Activated CD8-positive, alpha-beta T cell treated with anti-CD3 and anti-CD28 coated beads for 36 hours (primary cell): ENCODE data around the gene IKBKE. TPM values are rescaled to one million over a fixed set of nuclear protein-coding genes. Genes with fewer than 3 reads are reported as not detected.

Experiments used
- ATAC-seq: fragments of 200-7000 bp; cut with Tn5 transposase; one replicate; pipeline ENCODE4 v1.10.0; 2021; ENCODE audit warnings: mild to moderate bottlenecking, moderate library complexity
- CTCF ChIA-PET: fragments of 350-600 bp; sonication (Branson Sonifier 250); formaldehyde crosslinking; loops from one replicate; lab custom pipeline; 2021; ENCODE audit warnings: antibody characterized with exemption; lab: Charles Lee
- POLR2A ChIA-PET: fragments of 350-600 bp; sonication (Branson Sonifier 250); formaldehyde crosslinking; loops from one replicate; lab custom pipeline; 2021; ENCODE audit warnings: antibody characterized with exemption; lab: Charles Lee
- DNase-seq: peaks from one replicate; pipeline ENCODE4 v3.0.0-alpha.2; 2020
- H3K27ac Mint-ChIP-seq: one replicate; pipeline ENCODE4 v1.8.0; 2021; ENCODE audit warnings: mild to moderate bottlenecking, mixed read lengths
- H3K27me3 Mint-ChIP-seq: one replicate; pipeline ENCODE4 v1.8.0; 2021; ENCODE audit warnings: mixed read lengths
- H3K36me3 Mint-ChIP-seq: one replicate; pipeline ENCODE4 v1.8.0; 2021; ENCODE audit warnings: low read depth, mixed read lengths
- H3K4me1 Mint-ChIP-seq: one replicate; pipeline ENCODE4 v1.8.0; 2021; ENCODE audit warnings: low read depth, mixed read lengths
- H3K4me3 Mint-ChIP-seq: one replicate; pipeline ENCODE4 v1.8.0; 2021; ENCODE audit warnings: mild to moderate bottlenecking, moderate library complexity, mixed read lengths
- H3K9me3 Mint-ChIP-seq: one replicate; pipeline ENCODE4 v1.8.0; 2021; ENCODE audit warnings: mixed read lengths
- intact Hi-C: fragments of 100-400 bp; cut with micrococcal nuclease; formaldehyde crosslinking; loops from one replicate; pipeline ENCODE4 v1.10.0; 2022
- total RNA-seq, 2 experiments: library from RNA; stranded (reverse); gene quantifications; one replicate each; pipeline ENCODE4 v1.2.3, GENCODE V29; 2021
- TF ChIP-seq, protein P1 (sequence below): fragments of 200-600 bp; IDR thresholded peaks from one replicate; pipeline ENCODE4 v1.8.0; 2022; ENCODE audit warnings: antibody characterized with exemption, mild to moderate bottlenecking

Gene IKBKE
- total RNA-seq, 2 experiments from 2014 or later: 14.3 to 14.9 TPM

DNA sequence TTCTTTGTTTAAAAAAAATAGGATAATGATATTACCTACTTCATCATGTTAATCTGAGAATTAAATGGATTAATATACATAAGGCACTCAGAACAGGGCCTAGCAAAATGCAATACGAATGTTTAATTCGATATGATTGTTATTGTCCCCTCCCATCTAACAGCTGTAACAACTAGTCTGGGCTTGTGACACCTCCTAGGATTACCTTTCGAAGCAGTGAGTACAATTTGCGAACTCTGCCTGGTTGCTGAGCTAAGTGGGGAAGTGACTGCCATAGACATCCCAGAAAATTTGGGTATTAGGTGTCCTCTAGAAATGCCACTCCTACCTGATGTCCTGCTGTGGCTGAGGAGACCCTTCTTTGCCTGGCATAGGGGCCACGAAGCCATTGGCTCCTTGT lies 40.1 kb downstream of the IKBKE start:
- intact Hi-C loops: no loop called here

GRCh38 chr1:206511362-206512057 lies 41.2 kb downstream of the IKBKE start:
- Mint-ChIP-seq H3K4me3 (no peak overlapping the region), H3K9me3 (no peaks in the 10 kb centered on the region)

More for the DNA sequence above, 40.1 kb downstream of the IKBKE start:
- Mint-ChIP-seq H3K27ac (no peak overlapping the region), H3K9me3 (no peaks in the 10 kb centered on the region), H3K36me3 (no peaks in the 10 kb centered on the region), H3K4me3 (no peak overlapping the region), H3K27me3 (peaks cover 26% of the 10 kb centered on the region), H3K4me1 (peaks cover 23% of the 10 kb centered on the region)
- ChIA-PET CTCF (interaction anchor here (1.0 kb wide), 1 partner anchor 35 kb away, joined by 3 read pairs; no protein-coding TSS in a partner anchor), POLR2A (no interaction called here)
- TF ChIP-seq, protein P1, sequence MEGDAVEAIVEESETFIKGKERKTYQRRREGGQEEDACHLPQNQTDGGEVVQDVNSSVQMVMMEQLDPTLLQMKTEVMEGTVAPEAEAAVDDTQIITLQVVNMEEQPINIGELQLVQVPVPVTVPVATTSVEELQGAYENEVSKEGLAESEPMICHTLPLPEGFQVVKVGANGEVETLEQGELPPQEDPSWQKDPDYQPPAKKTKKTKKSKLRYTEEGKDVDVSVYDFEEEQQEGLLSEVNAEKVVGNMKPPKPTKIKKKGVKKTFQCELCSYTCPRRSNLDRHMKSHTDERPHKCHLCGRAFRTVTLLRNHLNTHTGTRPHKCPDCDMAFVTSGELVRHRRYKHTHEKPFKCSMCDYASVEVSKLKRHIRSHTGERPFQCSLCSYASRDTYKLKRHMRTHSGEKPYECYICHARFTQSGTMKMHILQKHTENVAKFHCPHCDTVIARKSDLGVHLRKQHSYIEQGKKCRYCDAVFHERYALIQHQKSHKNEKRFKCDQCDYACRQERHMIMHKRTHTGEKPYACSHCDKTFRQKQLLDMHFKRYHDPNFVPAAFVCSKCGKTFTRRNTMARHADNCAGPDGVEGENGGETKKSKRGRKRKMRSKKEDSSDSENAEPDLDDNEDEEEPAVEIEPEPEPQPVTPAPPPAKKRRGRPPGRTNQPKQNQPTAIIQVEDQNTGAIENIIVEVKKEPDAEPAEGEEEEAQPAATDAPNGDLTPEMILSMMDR: no peak
- ATAC-seq: no peak
- no peak for DNase-seq

GRCh38 chr1:206512058-206512850 lies 42.0 kb downstream of the IKBKE start:
- Mint-ChIP-seq H3K4me1 (peaks cover 17% of the 10 kb centered on the region), H3K27me3 (peaks cover 25% of the 10 kb centered on the region), H3K36me3 (no peaks in the 10 kb centered on the region), H3K4me3 (no peak overlapping the region), H3K9me3 (no peaks in the 10 kb centered on the region), H3K27ac (no peak overlapping the region)
- POLR2A ChIA-PET: no interaction called here
- TF ChIP-seq, protein P1: no peak
- intact Hi-C loops: no loop called here
- CTCF ChIA-PET: interaction anchor here (0.9 kb wide), 1 partner anchor 152 kb away, joined by 3 read pairs; no protein-coding TSS in a partner anchor
- DNase-seq (no peak), ATAC-seq (no peak)

More at GRCh38 chr1:206511362-206512057, 41.2 kb downstream of the IKBKE start:
- Mint-ChIP-seq H3K36me3 (no peaks in the 10 kb centered on the region), H3K27me3 (peaks cover 25% of the 10 kb centered on the region), H3K27ac (no peak overlapping the region), H3K4me1 (peaks cover 19% of the 10 kb centered on the region)
- TF ChIP-seq, protein P1: no peak
- intact Hi-C loops: no loop called here
- CTCF ChIA-PET: no interaction called here
- DNase-seq (no peak), ATAC-seq (no peak)
- POLR2A ChIA-PET: no interaction called here

- intact Hi-C loops: no loop called here
- DNase-seq: no peak
- Mint-ChIP-seq H3K27ac (no peak overlapping the region), H3K4me1 (peaks cover 17% of the 10 kb centered on the region), H3K27me3 (peaks cover 25% of the 10 kb centered on the region), H3K36me3 (no peaks in the 10 kb centered on the region), H3K9me3 (no peaks in the 10 kb centered on the region), H3K4me3 (no peak overlapping the region)
- ChIA-PET POLR2A (interaction anchor here (0.6 kb wide), 1 partner anchor 66 kb away, joined by 3 read pairs; no protein-coding TSS in a partner anchor), CTCF (interaction anchor here (0.9 kb wide), 1 partner anchor 151 kb away, joined by 3 read pairs; no protein-coding TSS in a partner anchor)
- ATAC-seq: no peak
- TF ChIP-seq, protein P1: no peak
These were observed 42.5 kb downstream of the IKBKE start for GRCh38 chr1:206512851-206513180.
